GM12801 (cell line): Measurements from ENCODE around the gene SPOCK1.

Source experiments
- TF ChIP-seq, protein P1 (sequence below): IDR thresholded peaks from one replicate; pipeline ENCODE4 v1.5.1; 2011; ENCODE audit warnings: control low read depth; ENCODE audit not compliant: insufficient read length; ENCODE audit errors: extremely low read depth

SPOCK1 gene

DNA sequence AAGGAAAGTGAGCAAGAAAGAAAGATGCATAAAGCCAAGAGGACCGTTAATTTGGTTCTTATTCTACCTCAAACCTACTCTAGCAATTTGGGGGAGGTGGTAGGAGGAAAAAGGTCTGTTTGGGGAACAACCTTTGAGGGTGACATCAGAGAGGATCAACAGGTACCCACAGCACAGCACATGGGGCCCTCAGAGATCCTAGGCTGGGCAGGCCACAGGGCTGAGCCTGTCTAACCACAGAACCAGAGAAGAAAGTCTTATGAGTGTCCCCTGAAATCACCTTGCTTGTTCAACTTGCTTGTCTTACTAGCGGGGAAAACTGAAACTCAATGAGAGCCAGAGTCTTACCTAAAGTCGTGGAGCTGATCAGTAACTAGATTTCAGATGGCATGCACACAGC lies 385.2 kb downstream of the SPOCK1 start:
- TF ChIP-seq, protein P1, sequence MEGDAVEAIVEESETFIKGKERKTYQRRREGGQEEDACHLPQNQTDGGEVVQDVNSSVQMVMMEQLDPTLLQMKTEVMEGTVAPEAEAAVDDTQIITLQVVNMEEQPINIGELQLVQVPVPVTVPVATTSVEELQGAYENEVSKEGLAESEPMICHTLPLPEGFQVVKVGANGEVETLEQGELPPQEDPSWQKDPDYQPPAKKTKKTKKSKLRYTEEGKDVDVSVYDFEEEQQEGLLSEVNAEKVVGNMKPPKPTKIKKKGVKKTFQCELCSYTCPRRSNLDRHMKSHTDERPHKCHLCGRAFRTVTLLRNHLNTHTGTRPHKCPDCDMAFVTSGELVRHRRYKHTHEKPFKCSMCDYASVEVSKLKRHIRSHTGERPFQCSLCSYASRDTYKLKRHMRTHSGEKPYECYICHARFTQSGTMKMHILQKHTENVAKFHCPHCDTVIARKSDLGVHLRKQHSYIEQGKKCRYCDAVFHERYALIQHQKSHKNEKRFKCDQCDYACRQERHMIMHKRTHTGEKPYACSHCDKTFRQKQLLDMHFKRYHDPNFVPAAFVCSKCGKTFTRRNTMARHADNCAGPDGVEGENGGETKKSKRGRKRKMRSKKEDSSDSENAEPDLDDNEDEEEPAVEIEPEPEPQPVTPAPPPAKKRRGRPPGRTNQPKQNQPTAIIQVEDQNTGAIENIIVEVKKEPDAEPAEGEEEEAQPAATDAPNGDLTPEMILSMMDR: no peak

DNA sequence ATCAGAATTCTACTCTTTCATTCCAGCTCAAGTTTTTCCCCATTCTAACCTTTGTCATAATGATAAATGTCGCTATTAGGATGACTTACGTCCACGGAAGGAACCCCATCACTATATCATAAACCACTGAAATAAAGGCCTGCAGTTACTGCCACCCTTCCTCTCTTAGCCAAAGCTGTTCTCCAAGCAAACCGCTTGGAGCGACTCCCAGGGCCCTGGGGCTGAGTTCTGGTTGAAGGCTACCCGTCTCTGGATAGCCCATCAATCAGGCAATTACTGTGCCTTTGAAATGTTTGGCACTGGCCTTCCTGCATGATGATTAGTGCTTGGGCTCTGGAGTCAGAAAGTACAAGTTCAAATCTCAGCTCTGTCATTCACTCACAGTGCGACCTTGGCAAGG lies 386.0 kb downstream of the SPOCK1 start:
- TF ChIP-seq, protein P1: no peak

DNA sequence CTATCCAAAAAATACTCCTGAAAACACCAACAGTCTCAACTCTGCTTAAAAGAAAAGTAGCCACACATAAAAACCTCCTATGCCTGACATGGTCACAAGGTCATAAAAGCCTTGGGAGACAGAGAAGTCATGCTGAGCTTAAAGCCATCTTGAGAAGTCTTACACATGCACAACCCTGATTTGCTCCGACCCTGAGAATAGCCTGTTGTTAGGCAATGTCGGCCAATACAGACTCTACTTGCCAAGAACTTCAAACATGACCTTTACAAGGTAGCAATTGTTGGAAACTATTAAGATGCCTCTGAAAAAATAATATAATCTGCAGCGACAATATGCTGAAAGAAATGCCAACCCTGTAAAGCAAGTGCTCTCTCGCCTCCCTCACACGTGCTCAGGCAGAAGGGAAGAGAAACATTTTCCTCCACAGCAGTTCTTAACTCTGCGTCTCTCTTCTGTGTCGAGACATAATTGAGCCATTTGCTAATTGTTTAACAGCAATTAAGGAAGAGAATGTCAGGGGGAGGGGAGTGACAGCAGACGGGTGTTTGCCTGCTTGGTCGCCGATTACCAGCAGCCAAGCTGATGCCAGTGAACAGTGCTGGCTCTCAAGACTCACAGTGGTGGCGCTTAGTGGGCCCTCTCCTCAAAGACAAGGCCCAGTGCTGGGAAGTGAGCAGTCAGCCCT lies 393.6 kb downstream of the SPOCK1 start:
- TF ChIP-seq, protein P1: no peak

DNA sequence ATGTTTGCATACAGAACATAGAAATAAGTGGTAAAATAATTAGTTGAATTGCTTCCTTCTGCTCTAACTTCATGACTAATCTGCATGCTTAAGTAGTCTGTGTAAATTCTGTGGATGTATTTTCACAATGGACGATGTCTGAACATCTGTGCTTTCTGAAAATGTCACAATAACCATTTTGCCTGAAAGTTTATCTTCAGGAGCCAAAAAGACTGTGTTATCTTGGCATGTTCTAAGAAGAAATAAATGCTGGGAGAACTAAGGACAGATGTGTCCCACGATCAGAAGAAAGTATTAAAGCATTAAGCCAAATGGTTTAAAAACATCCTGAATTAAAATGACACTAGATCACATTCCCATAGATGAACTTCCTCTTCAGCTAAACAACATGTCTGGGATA lies 397.6 kb downstream of the SPOCK1 start:
- TF ChIP-seq, protein P1: no peak

DNA sequence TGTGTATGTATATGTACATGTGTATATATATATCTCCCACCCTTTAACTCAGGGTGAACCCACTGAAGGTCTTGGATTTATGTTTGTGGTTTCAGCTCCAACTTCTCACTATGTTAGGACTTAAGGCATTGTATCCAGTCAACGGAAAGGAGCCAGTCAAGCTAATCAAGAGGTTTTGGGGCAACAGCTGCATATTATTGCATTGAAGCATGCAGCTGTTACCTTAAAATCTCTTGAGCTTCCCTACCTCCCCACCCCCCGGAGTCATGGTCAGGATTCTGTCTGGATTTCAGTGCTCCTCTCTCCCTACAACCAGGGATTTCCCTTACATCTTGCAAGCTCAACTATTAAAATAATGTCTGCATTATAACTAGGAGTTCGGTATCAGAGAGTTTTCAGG lies 399.5 kb downstream of the SPOCK1 start:
- TF ChIP-seq, protein P1: no peak

DNA sequence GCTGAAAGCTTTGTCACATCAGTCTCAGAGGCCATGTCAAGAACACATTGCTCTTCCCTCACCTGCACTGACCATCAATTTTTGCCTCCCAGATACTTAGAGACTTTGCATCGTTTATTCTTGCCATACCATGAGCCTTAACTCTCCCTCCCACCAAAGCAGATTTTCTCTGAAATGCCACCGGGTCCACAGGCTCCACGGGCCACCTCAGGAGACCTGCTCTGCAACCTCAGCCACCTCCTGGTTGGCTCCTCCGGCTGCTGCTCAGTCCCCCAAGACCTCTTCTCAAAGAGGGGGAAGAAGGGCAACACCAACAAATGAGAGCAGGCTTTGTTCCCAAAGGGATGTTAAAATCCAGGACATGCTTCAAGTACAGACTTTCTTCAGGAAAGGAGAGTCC lies 400.5 kb downstream of the SPOCK1 start:
- TF ChIP-seq, protein P1: no peak

DNA sequence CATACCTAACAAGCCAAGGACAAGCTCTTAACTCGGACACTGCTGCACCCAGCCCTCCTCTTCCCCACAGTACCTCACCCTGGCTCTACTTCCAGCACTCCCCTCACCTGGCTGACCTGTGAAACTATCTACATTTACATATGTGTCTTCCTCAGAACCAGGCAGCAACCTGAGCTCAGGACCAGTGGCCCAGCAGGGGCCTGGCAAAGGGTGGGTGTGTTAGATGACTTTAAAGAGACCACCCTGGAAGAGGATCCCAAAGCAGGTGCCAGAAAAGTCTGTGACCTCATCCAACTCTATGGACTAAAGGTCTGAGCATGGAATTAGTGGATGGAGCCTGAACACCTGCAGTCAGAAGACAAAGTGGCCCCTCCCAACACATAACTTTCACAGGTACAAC lies 400.9 kb downstream of the SPOCK1 start:
- TF ChIP-seq, protein P1: no peak

DNA sequence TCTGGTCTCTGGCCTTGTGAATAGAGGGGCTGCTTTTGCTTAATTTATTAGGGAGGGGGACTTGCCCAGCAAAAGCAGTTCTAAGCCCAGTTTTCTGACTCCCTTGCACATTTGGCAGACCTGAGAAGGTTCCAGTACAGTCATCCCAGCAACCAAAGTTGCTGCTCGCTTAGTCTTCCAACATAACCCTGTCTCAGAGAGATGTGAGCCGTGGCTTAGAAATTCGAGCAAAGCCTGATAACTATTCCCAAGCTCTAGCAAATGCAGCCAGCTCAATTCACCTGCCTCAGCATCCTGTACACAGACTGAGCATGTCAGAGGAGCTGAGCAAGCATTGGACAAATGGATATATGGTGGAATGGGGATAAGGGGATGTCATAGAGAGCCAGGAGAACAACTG lies 401.9 kb downstream of the SPOCK1 start:
- TF ChIP-seq, protein P1: no peak
